ENCODE results near the gene SPEG. TPM values are rescaled to one million over a fixed set of nuclear protein-coding genes. Genes with fewer than 3 reads are reported as not detected.

SPEG gene
- total RNA-seq, 2 donors from 2014 or later, result 23.1 to 29.8 TPM

- 92 to 95% methylated on average over 5 of the region's 5 CpGs for WGBS, 2 experiments (ENCODE audit: insufficient coverage in 1 of 2, insufficient read length in 1 of 2)
- TF ChIP-seq CTCF (conservative IDR thresholded peaks at IDR 0.05), result no peak
- Mint-ChIP-seq H3K27me3 (ENCODE audit: insufficient read depth) (peaks cover 10% of the 10 kb centered on the region), H3K9me3 (peaks cover 7% of the 10 kb centered on the region), H3K4me1 (peaks cover 6% of the 10 kb centered on the region), H3K4me3 (no peak overlapping the region), H3K27ac (no peak overlapping the region), H3K36me3 (ENCODE audit: low read depth) (no peaks in the 10 kb centered on the region)
- H3K27ac ChIP-seq (ENCODE audit: low read depth, low read length), result no peak overlapping the region
- H3K36me3 ChIP-seq (ENCODE audit: control insufficient read depth, insufficient read depth, low read length), result no peaks in the 10 kb centered on the region
- peaks cover 3% of the 10 kb centered on the region for H3K9me3 ChIP-seq (ENCODE audit: control insufficient read depth, low read length)
- H3K27me3 ChIP-seq (ENCODE audit: control insufficient read depth, insufficient read depth, low read length, poor library complexity, severe bottlenecking), result no peaks in the 10 kb centered on the region
- no peak overlapping the region for H3K9ac ChIP-seq (ENCODE audit: extremely low read depth, low read length, poor library complexity, severe bottlenecking)
- no peak for DNase-seq
- H3K4me1 ChIP-seq (ENCODE audit: control insufficient read depth, insufficient read depth, low read length), result no peaks in the 10 kb centered on the region
- H3K4me3 ChIP-seq (ENCODE audit: low read length), result no peak overlapping the region
These were observed 26.4 kb upstream of the SPEG start for GRCh38 chr2:219408204-219408603.

GRCh38 chr2:219408631-219409030 lies 26.0 kb upstream of the SPEG start:
- H3K9me3 ChIP-seq (ENCODE audit: control insufficient read depth, low read length), result peaks cover 6% of the 10 kb centered on the region
- H3K36me3 ChIP-seq (ENCODE audit: control insufficient read depth, insufficient read depth, low read length), result no peaks in the 10 kb centered on the region
- peaks cover 9% of the 10 kb centered on the region for H3K9me3 Mint-ChIP-seq
- no peaks in the 10 kb centered on the region for H3K4me1 ChIP-seq (ENCODE audit: control insufficient read depth, insufficient read depth, low read length)
- H3K27ac ChIP-seq (ENCODE audit: low read depth, low read length), result no peak overlapping the region
- H3K27me3 ChIP-seq (ENCODE audit: control insufficient read depth, insufficient read depth, low read length, poor library complexity, severe bottlenecking), result no peaks in the 10 kb centered on the region
- H3K27ac Mint-ChIP-seq, result no peak overlapping the region
- no peak overlapping the region for H3K9ac ChIP-seq (ENCODE audit: extremely low read depth, low read length, poor library complexity, severe bottlenecking)
- H3K36me3 Mint-ChIP-seq (ENCODE audit: low read depth), result no peaks in the 10 kb centered on the region
- WGBS, 2 experiments (ENCODE audit: insufficient coverage in 1 of 2, insufficient read length in 1 of 2), result 83 to 91% methylated on average over 4 to 8 of the region's 8 CpGs
- no peak overlapping the region for H3K4me3 Mint-ChIP-seq
- no peak for DNase-seq
- TF ChIP-seq CTCF (conservative IDR thresholded peaks at IDR 0.05), result no peak
- no peak overlapping the region for H3K4me3 ChIP-seq (ENCODE audit: low read length)
- peaks cover 10% of the 10 kb centered on the region for H3K27me3 Mint-ChIP-seq (ENCODE audit: insufficient read depth)
- peaks cover 6% of the 10 kb centered on the region for H3K4me1 Mint-ChIP-seq

GRCh38 chr2:219409619-219410018 lies 25.0 kb upstream of the SPEG start:
- H3K9me3 Mint-ChIP-seq, result peaks cover 9% of the 10 kb centered on the region
- H3K27me3 Mint-ChIP-seq (ENCODE audit: insufficient read depth), result peaks cover 10% of the 10 kb centered on the region
- WGBS, 2 experiments (ENCODE audit: insufficient coverage in 1 of 2, insufficient read length in 1 of 2), result 92 to 100% methylated on average over 4 to 5 of the region's 5 CpGs
- H3K36me3 Mint-ChIP-seq (ENCODE audit: low read depth), result no peaks in the 10 kb centered on the region
- Histone ChIP-seq H3K27ac (ENCODE audit: low read depth, low read length) (no peak overlapping the region), H3K36me3 (ENCODE audit: control insufficient read depth, insufficient read depth, low read length) (no peaks in the 10 kb centered on the region), H3K4me3 (ENCODE audit: low read length) (no peak overlapping the region), H3K27me3 (ENCODE audit: control insufficient read depth, insufficient read depth, low read length, poor library complexity, severe bottlenecking) (no peaks in the 10 kb centered on the region), H3K4me1 (ENCODE audit: control insufficient read depth, insufficient read depth, low read length) (no peaks in the 10 kb centered on the region), H3K9me3 (ENCODE audit: control insufficient read depth, low read length) (peaks cover 6% of the 10 kb centered on the region), H3K9ac (ENCODE audit: extremely low read depth, low read length, poor library complexity, severe bottlenecking) (no peak overlapping the region)
- no peak for TF ChIP-seq CTCF (conservative IDR thresholded peaks at IDR 0.05)
- H3K4me1 Mint-ChIP-seq, result peaks cover 2% of the 10 kb centered on the region
- peak; percentile 39 for DNase-seq
- H3K4me3 Mint-ChIP-seq, result no peak overlapping the region
- no peak overlapping the region for H3K27ac Mint-ChIP-seq
